MCF 10A (cell line): ENCODE data around the gene ATG10. TPM values are rescaled to one million over a fixed set of nuclear protein-coding genes. Genes with fewer than 3 reads are reported as not detected.
A peak's percentile ranks its signal among the peaks of the same experiment; 100 is the strongest.
"Not testable (repeated sequence)": the region's sequence is repeated elsewhere in the genome, so short reads cannot be mapped to it uniquely, and the experiment has no call there.

ENCODE experiments used
- BruUV-seq: library from RNA; stranded (reverse); fragments of 400-500 nt; replicated peaks from 2 replicates; lab custom pipeline; 2021; lab: Mats Ljungman, UMichigan
- CTCF ChIA-PET: fragments of 300-600 bp; sonication (Branson Sonifier 250); formaldehyde crosslinking; extraction: SDS; loops from one replicate; lab custom pipeline; 2021; ENCODE audit warnings: antibody characterized with exemption, inconsistent platforms; lab: Yijun Ruan, JAX
- POLR2A ChIA-PET: fragments of 300-600, 350-650 bp; sonication (Branson Sonifier 250); formaldehyde crosslinking; extraction: SDS; loops from one replicate; lab custom pipeline; 2020; ENCODE audit warnings: antibody characterized with exemption, inconsistent platforms; lab: Yijun Ruan, JAX
- DNase-seq: peaks from one replicate; pipeline ENCODE4 v3.0.0-alpha.2; 2018; ENCODE audit not compliant: unreplicated experiment
- H3K27ac Mint-ChIP-seq: one replicate; pipeline ENCODE4 v1.8.0; 2022; ENCODE audit warnings: mild to moderate bottlenecking, low read depth, mixed read lengths; ENCODE audit not compliant: unreplicated experiment
- H3K27me3 Mint-ChIP-seq: one replicate; pipeline ENCODE4 v1.8.0; 2022; ENCODE audit warnings: mixed read lengths; ENCODE audit not compliant: insufficient read depth, unreplicated experiment
- H3K36me3 Mint-ChIP-seq: one replicate; pipeline ENCODE4 v1.8.0; 2022; ENCODE audit warnings: mild to moderate bottlenecking, moderate library complexity, mixed read lengths; ENCODE audit not compliant: insufficient read depth, unreplicated experiment
- H3K4me1 Mint-ChIP-seq: one replicate; pipeline ENCODE4 v1.8.0; 2022; ENCODE audit warnings: mixed read lengths; ENCODE audit not compliant: insufficient read depth, unreplicated experiment
- H3K4me3 Mint-ChIP-seq: one replicate; pipeline ENCODE4 v1.8.0; 2022; ENCODE audit warnings: mild to moderate bottlenecking, moderate library complexity, mixed read lengths; ENCODE audit not compliant: unreplicated experiment
- H3K9me3 Mint-ChIP-seq: one replicate; pipeline ENCODE4 v1.8.0; 2022; ENCODE audit warnings: mixed read lengths; ENCODE audit not compliant: unreplicated experiment
- intact Hi-C: fragments of 100-400 bp; cut with micrococcal nuclease; formaldehyde crosslinking; loops from 2 replicates; pipeline ENCODE4 v1.14.1; 2022
- total RNA-seq: library from RNA; stranded (reverse); gene quantifications from 2 replicates; pipeline ENCODE4 v1.2.3, GENCODE V29; 2022
- TF ChIP-seq, protein P1 (sequence below): fragments of 200-600 bp; IDR thresholded peaks from one replicate; pipeline ENCODE4 v1.8.0; 2022; ENCODE audit warnings: antibody characterized with exemption, mild to moderate bottlenecking; ENCODE audit not compliant: unreplicated experiment

Gene ATG10
- total RNA-seq, 1 experiment from 2014 or later = 9.9 TPM

GRCh38 chr5:81989204-81989603 lies 17.4 kb downstream of the ATG10 start:
- Mint-ChIP-seq H3K9me3 (no peaks in the 10 kb centered on the region), H3K36me3 (peaks cover 17% of the 10 kb centered on the region), H3K4me3 (no peak overlapping the region), H3K27me3 (no peaks in the 10 kb centered on the region), H3K27ac (no peak overlapping the region), H3K4me1 (peaks cover 2% of the 10 kb centered on the region)
- DNase-seq = no peak
- TF ChIP-seq, protein P1, sequence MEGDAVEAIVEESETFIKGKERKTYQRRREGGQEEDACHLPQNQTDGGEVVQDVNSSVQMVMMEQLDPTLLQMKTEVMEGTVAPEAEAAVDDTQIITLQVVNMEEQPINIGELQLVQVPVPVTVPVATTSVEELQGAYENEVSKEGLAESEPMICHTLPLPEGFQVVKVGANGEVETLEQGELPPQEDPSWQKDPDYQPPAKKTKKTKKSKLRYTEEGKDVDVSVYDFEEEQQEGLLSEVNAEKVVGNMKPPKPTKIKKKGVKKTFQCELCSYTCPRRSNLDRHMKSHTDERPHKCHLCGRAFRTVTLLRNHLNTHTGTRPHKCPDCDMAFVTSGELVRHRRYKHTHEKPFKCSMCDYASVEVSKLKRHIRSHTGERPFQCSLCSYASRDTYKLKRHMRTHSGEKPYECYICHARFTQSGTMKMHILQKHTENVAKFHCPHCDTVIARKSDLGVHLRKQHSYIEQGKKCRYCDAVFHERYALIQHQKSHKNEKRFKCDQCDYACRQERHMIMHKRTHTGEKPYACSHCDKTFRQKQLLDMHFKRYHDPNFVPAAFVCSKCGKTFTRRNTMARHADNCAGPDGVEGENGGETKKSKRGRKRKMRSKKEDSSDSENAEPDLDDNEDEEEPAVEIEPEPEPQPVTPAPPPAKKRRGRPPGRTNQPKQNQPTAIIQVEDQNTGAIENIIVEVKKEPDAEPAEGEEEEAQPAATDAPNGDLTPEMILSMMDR = no peak
- POLR2A ChIA-PET = interaction anchor here (0.6 kb wide), 1 partner anchor 238 kb away, joined by 3 read pairs; the partner anchor contains the start of gene SSBP2
- CTCF ChIA-PET = no interaction called here
- no TSS peak for BruUV-seq
- intact Hi-C loops = no loop called here

DNA sequence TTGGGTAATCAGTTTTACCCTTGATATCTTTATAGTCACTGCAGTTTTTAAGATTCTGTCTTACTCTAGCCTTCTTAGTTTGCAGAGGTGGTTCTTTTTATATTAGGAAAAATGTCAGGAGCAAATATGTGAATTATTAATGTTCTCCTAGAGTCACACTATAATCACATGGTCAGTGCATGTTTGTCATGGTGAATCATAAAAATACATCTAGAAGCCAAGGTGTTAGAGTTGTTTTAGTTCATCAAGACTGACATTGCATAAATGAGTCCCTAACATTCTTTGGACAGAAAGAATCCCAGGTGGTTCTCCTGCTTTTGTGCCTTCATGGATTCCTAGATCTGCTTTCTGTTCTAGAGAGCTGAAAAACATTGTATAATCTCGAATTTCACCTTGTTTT lies 22.9 kb downstream of the ATG10 start:
- POLR2A ChIA-PET = interaction anchor here (0.8 to 1.7 kb wide), 6 partner anchors 15 to 170 kb away, joined by 3 to 9 read pairs (median 4); no protein-coding TSS in a partner anchor
- peak; percentile 9 for DNase-seq
- intact Hi-C loops = no loop called here
- no peak overlapping the region for H3K4me3 Mint-ChIP-seq
- H3K36me3 Mint-ChIP-seq = peaks cover 25% of the 10 kb centered on the region
- CTCF ChIA-PET = interaction anchor here (1.0 to 1.3 kb wide), 3 partner anchors 13 to 171 kb away, joined by 3 to 4 read pairs (median 3); no protein-coding TSS in a partner anchor
- peak overlapping the region; percentile 84 for H3K27ac Mint-ChIP-seq
- no TSS peak for BruUV-seq
- H3K9me3 Mint-ChIP-seq = no peaks in the 10 kb centered on the region
- peaks cover 11% of the 10 kb centered on the region for H3K4me1 Mint-ChIP-seq
- TF ChIP-seq, protein P1 = no peak
- H3K27me3 Mint-ChIP-seq = no peaks in the 10 kb centered on the region

DNA sequence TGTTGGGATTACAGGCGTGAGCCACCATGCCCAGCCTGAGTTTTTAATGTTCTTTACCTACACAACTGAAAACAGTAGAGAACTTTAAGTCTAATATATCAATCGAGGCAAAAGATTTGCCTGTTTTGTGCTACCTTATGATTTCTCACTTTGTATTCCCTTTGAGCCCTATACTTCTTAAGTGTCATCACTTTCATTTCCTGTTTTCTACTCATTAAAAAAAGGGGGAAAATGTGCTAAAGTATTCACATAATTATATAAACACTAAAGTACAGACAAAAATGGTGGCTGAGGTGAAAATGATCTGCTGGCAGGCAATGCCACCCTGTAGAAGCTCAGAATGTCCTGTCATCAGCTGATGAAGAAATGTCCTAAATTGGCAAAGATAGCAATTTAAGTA lies 23.6 kb downstream of the ATG10 start:
- no peak overlapping the region for H3K27ac Mint-ChIP-seq
- intact Hi-C loops = no loop called here
- H3K4me3 Mint-ChIP-seq = no peak overlapping the region
- peaks cover 11% of the 10 kb centered on the region for H3K4me1 Mint-ChIP-seq
- no peaks in the 10 kb centered on the region for H3K9me3 Mint-ChIP-seq
- no TSS peak for BruUV-seq
- ChIA-PET POLR2A (interaction anchor here (1.6 to 1.7 kb wide), 2 partner anchors 15 to 169 kb away, joined by 6 to 9 read pairs; no protein-coding TSS in a partner anchor), CTCF (interaction anchor here (1.1 to 1.3 kb wide), 2 partner anchors 13 to 110 kb away, joined by 3 to 4 read pairs; no protein-coding TSS in a partner anchor)
- TF ChIP-seq, protein P1 = no peak
- DNase-seq = no peak
- H3K36me3 Mint-ChIP-seq = peaks cover 25% of the 10 kb centered on the region
- H3K27me3 Mint-ChIP-seq = no peaks in the 10 kb centered on the region

- DNase-seq = peak; percentile 23
- BruUV-seq = no TSS peak
- TF ChIP-seq, protein P1 = no peak
- Mint-ChIP-seq H3K4me1 (no peaks in the 10 kb centered on the region), H3K36me3 (no peaks in the 10 kb centered on the region), H3K27me3 (no peaks in the 10 kb centered on the region), H3K27ac (no peak overlapping the region), H3K9me3 (no peaks in the 10 kb centered on the region), H3K4me3 (no peak overlapping the region)
- ChIA-PET POLR2A (interaction anchor here (0.9 to 1.2 kb wide), 2 partner anchors 148 to 157 kb away, joined by 3 to 4 read pairs; no protein-coding TSS in a partner anchor), CTCF (interaction anchor here (0.6 kb wide), 1 partner anchor 103 kb away, joined by 3 read pairs; no protein-coding TSS in a partner anchor)
- intact Hi-C loops = no loop called here
Measured at GRCh38 chr5:82004511-82004910, 32.7 kb downstream of the ATG10 start.

DNA sequence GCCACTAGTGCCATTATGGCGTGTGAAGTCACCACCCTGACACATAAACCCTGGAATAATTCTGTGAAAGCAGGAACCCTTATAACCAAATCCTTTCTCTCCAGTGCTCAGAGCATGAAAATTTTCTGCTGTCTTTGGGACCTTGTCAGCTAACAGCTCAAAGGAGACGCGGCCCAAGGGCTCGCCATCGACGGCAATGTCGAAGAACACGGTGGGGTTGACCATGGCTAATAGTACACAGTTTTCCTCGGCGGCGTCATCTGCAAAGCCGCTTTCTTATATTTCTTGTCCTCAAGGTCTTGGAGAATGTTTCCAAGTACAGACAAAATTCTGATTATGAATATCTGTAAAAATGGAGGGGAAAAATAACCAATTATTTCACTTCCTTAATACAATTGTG lies 38.0 kb downstream of the ATG10 start:
- H3K9me3 Mint-ChIP-seq, H3K27me3 Mint-ChIP-seq, intact Hi-C loops, H3K4me3 Mint-ChIP-seq, H3K4me1 Mint-ChIP-seq, DNase-seq, BruUV-seq, H3K36me3 Mint-ChIP-seq, H3K27ac Mint-ChIP-seq: not testable (repeated sequence)
- POLR2A ChIA-PET = interaction anchor here (1.1 kb wide), 1 partner anchor 9 kb away, joined by 4 read pairs; no protein-coding TSS in a partner anchor
- CTCF ChIA-PET = interaction anchor here (0.5 kb wide), 1 partner anchor 10 kb away, joined by 3 read pairs; no protein-coding TSS in a partner anchor
